HG02623 (cell line): ENCODE data around the gene LKAAEAR1.
A peak's percentile ranks its signal among the peaks of the same experiment; 100 is the strongest.

ENCODE experiments used
- ATAC-seq: cut with Tn5 transposase; IDR thresholded peaks from one replicate; pipeline ENCODE4 v1.9.1; 2021; ENCODE audit warnings: moderate library complexity; ENCODE audit not compliant: unreplicated experiment

Gene LKAAEAR1

DNA sequence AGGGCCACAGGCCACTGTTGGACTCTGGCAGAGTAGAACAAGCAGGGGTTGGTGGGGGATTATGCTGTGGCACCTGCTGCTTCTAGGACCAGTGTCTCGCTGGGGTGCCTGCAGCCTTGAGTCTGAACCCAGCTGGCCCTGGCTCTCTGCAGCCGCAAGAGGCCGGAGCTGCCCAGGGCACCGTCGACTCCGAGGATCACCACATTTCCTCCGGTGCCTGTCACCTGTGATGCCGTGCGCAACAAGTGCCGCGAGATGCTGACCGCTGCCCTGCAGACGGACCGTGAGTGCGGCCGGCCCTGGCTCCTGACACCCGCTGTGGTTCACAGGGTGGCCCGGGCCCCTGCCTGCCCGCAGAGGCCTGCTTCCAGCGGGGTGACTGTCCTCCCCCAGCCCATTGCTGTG, 15.0 kb downstream of the LKAAEAR1 start:
- no peak for ATAC-seq

DNA sequence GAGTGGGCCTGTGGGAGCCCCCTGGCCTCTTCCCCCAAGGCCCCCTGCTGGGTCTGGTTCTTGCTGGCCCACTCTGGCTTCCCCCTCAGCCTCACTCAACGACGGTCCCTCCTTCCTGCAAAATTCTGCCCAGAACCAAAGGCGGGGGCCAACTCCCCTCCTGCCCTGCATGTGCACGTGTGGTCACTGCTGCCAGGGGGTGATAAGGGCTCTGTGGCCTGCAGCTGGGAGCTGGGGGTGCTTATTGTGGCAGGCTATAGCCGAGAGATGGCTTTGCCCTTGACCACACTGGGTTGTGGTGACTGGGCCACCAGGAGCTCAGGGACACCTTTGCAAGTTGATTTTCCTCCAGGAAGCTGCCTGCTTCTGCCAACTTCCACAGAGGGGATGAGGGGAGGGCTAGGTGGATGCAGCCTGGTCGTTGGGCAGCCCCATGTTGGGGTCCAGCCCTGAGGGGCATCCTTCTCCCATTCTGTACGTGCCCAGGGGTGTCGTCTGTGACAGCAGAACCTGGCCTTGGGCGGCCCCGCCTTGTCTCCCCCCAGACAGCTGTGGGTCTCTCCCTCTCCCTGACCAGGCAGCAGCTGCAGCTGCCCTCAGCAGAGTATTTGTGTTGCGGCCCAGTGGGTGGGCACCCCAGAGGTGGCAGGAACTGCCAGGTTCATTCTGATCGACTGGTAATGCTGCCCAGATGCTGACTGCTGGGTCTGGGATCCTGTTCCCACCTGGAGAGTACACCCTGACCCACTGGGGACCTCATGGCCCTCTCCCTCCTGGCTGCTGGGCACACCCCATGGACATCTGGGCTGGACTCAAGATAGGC, 15.6 kb downstream of the LKAAEAR1 start:
- no peak for ATAC-seq

DNA sequence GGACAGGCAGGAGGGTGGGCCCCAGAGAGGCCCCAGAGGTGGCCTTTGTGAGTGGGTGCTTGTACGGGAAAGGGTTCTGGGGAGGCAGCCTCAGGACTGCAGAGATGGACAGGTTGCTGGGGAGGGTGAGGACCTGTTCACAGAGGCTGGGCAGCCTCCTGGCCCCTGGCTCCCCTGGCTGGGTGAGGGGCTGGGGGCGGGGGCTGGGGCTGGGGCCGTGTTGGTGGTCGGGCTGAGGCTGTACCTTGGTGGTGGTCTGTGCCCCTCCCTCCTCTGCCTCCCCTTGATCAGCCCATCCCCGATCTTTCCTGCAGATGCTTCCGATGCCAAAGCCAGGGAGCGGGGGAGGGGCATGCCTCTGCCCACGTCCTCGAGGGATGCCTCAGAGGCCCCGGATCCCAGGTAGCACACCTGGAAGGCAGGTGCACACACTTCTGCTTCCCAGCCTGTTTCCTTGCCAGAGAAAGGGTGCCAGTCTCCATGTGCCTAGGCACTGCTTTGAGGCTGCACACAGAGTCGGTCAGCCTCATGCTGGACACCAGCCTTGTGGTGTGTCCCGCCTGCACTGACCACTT, 16.4 kb downstream of the LKAAEAR1 start:
- no peak for ATAC-seq

DNA sequence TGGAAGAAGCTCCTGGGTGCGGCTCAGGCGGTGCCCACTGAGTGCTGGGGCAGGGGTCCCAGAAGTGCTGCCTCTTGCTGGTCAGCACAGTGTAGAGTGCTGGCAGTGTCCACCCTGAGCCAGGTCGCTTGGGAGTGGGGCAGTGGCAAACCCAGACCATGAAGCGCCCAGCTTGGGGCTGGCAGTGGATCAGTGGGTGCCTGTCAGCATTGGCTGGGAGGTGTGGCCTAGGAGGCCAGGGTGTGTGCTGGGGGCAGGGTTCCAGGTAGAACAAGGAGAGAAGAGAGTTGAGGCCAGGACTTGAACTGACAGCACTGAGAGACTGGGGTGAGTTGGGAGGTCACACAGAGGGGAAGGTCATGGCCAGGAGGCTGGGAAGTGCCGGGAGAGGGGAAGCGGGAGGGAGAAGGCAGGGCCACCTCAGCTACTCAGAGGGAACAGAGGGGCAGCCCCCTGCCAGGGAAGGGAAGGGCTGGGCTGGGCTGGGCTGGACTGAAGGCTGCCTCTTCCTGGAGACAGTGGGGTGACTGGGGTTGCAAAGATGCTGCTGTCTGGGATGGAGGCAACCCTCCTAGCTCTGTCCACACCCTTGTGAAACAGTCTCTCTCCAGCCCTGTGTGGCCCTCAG, 17.1 kb downstream of the LKAAEAR1 start:
- ATAC-seq = no peak

DNA sequence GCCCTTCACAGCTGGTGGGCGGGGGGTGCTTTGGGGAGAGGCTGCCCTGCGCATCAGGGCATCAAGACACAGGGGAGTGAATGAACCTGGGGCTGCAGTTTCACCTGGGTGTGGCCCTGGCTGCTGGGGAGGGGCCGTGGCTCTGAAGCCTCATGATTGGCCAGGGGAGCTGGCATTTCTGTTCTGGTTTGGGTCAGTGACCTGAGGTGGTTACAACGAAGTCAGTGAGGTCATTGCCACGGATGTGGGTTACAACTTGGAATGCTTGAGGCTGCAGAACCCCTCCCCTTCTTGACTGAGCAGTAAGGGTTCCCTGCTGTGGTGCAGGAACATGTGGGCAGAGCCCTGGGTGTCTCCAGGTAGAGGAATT, 18.2 kb downstream of the LKAAEAR1 start:
- ATAC-seq = no peak

DNA sequence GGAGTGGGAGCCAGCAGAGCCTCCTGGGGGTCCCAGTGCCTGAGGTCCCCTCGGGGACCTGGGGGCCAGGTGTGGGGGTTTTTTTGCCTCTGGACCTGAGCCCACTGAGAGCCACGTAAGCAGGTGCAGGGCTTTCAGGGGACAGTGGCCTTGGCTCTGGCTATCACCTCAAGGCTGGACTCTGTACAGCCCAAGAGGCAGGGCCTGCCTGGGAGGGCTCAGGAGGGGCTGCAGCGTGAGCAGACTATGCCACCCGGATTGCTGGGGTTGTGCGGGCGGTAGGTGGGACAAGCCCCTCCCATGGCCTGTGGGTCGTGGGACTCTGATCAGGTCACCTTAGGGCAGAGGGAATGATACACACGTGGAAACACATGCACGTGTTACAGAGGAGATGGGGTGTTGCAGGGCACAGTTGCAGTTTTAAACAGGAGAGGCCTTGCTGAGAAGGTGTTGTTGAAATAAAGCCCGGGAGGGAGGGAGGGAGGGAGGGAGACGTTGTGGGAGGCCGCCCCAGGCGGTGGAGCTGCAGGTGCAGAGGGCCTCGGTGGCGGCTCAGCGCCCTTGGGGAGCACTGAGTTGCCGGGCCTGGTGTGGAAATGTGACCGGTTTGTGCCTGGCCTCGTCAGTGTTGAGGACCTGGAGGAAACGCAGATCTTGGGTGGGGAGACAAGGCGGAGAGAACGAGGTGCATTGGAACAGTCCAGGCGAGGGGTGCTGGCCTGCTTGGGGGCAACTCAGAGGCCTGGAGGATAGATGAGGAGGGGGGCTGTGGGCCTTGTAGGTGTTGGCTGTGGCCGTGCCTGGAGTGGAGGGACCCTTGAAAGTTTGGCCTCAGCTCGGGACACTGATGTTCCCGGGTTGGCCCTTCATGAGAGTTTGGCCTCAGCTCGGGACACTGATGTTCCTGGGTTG, 18.9 kb downstream of the LKAAEAR1 start:
- ATAC-seq = no peak

DNA sequence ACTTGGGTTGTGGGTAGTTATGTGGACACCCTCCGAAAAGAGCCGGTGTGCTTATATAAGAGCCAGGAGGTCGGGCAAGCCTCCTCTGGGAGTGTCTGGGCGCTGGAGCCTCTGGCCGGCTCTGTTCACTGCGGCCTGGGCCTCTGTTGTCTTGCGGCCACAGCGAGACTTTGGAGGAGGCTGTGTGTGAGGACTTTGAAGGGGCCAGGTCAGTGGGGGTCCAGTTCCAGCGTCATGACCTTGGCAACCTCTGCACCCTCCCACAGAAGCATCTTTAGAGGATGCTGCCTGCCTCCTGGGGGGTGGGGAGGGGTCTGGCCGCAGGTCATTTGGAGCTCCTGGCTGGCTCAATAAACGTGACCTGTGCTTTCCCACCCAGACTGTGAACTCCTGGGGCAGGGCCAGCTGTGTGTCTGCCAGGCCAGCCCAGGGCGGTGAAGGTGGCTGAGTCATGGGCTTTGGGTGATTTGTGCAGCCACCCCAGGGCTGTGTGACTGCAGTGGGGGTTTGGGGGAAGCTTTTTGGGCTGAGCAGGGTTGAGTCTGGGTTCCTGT, 20.0 kb downstream of the LKAAEAR1 start:
- no peak for ATAC-seq

DNA sequence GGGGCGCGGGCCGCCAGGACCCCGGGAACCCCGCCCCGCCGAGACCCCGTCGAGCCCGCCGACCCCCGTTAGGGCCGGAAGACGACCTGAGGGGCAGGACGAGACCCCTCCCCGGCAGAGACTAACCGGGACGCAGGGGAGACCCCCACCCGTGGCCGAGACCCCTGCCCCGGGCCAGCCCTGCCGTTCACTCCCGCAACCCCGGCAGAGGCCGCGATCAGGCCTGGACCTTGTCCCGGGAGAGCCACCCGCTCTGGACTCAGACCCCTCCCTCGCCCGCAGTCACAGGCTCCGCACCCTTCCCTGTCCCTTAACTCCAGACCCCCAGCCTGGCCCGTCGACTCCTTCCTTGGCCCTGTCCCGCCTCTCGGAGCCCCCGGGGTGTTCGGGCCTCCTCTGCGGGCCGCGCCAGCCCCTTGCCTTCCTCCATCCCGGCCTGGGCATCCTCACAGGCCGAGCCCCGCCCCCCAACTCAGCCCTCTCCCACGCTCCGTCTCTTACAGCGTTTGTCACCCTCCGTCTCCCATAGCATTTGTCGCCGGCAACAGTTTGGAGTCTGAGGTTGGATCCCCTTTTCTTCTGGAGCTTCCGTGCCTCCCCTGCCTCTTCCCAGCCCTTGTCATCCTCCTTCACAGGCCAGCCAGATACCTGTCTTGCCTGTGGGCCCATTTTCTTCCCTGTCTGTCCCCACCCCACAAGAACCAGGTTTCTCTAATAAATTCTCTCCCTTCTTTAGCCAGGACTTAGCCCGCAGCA, 20.6 kb downstream of the LKAAEAR1 start:
- no peak for ATAC-seq

DNA sequence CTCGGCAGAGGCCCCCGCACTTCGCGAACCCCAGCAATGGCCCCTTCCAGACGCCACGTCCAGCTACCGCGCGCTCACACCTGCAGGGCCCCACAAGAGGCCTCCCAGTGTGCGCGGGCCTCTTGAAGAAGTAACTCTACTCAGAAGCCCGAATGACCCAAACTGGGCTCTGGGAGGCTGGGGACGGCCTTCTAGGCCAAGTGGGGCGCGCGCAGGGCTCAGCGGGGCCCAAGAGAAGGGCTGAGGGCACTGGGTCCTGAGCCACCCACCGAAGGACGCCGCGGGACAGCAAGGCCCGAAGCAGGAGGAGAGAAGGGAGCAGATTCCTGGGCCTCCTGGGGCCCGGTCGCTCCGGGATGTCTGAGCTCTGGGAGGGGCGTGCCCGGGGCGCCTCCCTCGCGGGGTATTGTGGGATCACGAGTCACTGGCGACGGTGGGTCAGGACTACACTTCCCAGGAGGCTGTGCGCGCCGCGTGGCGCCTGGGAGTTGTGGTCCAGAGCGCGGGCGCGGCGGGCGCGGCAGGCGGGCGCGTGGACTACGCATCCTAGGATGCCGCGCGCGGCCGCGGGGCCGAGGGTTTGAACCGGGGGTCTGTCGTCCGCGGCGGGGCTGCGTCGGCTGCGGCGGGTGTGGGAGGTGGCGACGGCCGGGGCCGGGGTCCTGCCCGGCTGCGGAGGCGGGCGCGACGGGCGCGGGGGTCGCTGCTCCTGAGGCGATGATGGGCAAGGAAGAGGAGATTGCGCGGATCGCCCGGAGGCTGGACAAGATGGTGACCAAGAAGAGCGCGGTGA, 21.4 kb downstream of the LKAAEAR1 start, which contains the start of gene TCEA2:
Gene TCEA2, plus strand, starts transcription at position 603 of the 793 bp plus-strand sequence. Its CDS starts 115 bp downstream, at position 718.
- peak; percentile 79 for ATAC-seq

DNA sequence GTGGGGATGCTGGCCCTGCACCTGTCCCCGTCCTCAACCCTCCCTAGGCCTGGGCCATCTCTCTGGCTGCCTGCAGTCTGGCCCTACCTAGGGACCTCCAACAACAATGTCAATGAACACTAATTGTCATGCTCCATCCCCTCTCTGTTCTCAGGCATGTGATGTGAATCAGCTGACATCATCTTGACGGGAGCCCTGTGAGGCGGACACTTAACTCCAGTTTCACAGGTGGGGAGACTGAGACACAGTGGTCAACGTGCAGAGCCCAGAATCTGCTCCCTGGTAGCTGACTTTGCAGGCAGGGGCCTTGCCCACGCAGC, 22.0 kb downstream of the LKAAEAR1 start:
- ATAC-seq = no peak

DNA sequence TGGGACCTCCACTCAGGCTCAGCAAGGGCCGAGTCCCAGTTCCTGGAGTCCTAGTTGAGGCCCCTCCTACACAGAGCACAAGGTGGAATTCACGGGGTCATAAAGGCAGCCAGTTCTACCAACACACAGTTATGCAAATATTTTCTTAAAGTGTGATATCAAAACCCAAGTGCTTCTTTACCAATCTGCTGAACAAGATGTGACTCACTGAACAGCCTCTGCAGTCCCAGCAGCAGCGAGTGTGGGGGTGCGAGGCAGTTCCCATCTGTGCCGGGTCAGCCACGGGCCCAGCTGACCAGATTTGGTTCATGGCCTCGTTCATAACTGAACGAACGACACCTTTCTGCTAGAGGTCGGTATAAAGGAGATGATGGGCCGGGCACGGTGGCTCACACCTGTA, 25.7 kb downstream of the LKAAEAR1 start:
- no peak for ATAC-seq

DNA sequence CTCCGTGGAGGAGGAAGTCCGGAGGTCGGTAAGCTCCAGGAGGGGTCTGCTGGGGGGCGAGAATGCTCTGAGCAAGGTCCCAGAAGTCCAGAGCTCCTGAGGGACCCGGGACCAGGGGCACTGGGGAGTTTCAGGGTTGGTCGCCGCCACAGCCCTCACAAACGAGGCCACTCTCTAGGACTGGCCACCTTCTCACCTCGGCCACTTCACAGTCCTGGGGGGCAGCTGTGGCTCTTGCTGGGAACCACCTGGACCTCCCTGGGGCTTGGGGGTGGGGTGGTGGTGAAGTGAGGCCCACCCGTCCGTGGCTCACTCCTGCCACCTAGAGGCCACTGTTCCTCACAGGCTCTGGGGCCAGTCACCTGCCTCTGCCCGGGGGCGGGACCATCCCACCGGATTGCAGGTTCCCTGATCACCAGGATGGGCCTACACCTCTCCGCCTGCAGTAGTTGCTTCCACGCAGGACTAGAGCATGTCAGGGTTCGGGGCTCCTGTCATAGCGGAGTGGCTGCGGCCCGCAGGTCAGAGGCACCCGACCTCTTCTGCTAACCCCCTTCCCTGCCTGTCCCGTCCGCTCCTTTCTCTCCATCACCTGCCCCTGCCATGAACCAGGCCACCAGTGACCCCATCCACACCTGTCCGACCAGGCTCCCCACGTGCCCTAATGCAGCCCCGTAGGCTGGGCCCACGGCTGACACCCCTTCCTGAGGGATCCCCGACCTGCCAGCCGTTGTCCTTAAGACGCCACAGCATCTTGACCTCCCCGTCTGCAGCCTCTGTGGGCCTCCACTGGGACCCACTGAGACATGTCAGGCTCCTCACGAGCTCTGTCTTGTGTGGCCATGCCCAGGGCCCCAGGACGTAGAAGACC, 26.3 kb downstream of the LKAAEAR1 start:
- no peak for ATAC-seq

DNA sequence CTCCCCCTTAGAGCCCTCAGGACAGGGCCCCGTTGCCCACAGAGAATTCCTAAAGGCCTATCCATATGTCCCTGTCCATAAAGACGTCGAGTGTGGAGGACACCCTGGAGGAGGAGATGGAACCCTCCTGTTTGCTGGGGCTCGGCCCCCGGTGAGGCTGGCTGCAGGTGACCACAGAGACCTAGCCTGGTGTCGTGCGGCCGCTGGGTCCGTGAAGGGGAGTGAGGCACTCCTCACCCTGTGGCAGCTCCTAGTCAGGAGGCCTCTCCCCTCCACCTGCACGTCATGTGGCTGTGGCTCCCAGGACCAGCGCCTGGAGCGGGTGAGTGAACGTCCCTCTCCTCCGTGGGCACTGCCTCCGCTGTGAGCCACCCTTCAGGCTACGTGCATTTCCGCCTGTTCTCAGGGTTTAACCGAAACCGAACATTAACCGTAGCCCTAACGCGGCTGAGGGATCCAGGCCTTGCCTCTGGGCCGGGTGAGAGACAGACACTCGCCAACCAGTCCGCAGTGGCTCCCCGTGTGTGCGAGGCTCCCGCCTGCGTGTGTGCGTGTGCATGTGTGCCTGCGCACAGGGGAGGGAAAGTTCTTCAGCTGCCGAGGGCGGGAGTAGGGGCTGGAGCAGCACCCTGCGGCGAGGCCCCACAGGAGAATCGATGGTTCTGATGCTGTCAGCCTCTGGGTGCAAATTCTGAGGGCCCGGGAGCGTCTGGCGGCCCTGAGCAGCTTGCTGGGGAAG, 27.1 kb downstream of the LKAAEAR1 start:
- ATAC-seq = no peak

DNA sequence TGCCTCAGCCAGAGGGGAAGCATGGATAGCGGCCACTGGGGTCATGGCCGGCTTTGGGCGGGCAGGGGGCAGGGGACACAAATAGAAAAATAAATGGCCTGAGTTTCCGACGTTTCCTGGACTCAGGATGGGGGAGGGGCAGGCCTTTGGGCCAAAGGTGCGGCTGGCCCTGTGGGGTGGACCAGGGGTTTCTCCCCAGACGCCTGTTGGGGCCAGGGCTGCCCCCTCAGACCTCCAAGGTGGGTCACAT, 27.6 kb downstream of the LKAAEAR1 start:
- ATAC-seq = no peak

DNA sequence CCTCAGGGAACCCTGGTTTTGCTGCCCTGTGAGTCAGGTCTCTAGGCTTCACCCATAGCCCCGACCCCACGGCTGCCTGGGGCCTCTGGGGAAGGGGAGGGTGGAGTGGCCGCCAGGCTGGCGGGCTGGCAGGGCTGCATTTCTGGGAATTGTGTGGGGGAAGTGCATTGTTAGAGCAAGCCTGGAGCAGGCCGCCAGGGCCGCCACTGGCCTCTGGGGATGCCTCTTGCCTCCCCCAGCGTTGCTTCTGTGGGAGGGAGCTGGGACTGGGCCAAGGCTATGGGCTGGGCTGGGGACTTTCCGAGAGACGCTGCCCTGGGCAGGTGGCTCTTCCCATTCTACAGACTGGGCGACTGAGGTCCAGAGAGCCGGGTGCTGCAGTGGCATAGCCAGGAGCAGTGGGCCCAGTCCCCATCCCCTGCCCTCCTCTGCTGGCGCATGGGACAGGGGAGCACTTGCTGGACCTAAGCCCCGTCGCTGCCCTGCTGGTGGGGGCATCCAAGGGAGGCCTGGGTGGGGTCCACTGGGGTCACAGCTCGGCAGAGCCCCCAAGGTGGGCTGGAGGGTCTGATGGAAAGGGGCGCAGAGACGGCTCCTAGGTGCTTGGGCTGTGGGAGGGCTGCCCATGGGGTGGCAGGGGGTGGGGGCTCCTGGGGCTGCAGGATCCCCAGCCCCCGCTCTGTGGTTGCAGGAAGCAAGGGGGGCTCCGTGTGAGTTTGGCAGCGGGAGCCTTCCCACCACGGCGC, 28.1 kb downstream of the LKAAEAR1 start:
- ATAC-seq = no peak

DNA sequence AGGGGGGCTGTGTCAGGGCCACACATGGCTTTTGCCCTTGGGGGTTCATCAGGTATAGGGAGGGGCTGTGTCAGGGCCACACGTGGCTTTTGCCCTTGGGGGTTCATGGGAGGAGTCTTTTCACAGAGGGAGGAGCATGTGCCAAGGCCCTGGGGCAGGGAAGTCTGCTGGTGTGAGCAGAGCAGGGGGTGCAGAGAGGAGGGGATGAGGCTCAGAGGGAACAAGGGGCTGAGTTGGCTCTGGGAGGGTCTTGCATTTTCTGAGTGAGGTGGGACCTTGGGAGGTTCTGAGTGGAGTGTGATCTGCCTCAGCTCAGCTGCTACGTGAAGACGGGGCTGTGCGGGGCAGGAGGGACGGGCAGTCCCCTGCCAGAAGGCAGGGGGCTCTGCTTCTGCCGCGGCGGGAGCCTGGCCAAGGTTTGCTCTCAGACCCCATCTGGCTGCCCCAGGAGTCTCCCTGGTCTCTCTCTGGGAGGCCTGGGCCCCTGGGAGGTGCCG, 28.8 kb downstream of the LKAAEAR1 start:
- no peak for ATAC-seq
